CD14-positive monocyte (primary cell): ENCODE measurements around the gene CCDC197. TPM values are rescaled to one million over a fixed set of nuclear protein-coding genes. Genes with fewer than 3 reads are reported as not detected.

ENCODE experiments used
- DNase-seq, 3 donors: peaks; one replicate each; pipeline ENCODE4 v3.0.0-alpha.2; 2011 to 2022
- H2AFZ ChIP-seq: 2 replicates; pipeline ENCODE4 v1.6.0; 2012; ENCODE audit warnings: mild to moderate bottlenecking, low read depth, low read length, inconsistent platforms; ENCODE audit not compliant: insufficient read depth, poor library complexity, severe bottlenecking
- H3K27ac ChIP-seq, 2 donors: 1 replicate in 1 of 2; 2 replicates in 1 of 2; pipeline ENCODE4 v1.5.1; 2012 to 2013; ENCODE audit warnings: low read length in 2 of 2, control low read depth in 1 of 2, inconsistent platforms in 1 of 2, low read depth in 1 of 2, mild to moderate bottlenecking in 1 of 2
- H3K27me3 ChIP-seq, 2 donors: one replicate each; pipeline versions ENCODE4 v1.6.0 to v1.6.1; 2011 to 2013; ENCODE audit warnings: low read length in 2 of 2; ENCODE audit not compliant: control insufficient read depth in 2 of 2, insufficient read depth in 2 of 2
- H3K36me3 ChIP-seq, 2 donors: replicated peaks in 1 of 2; 1 replicate in 1 of 2; 2 replicates in 1 of 2; pipeline versions ENCODE4 v1.5.1 to v1.6.1; 2012 to 2013; ENCODE audit warnings: low read length in 2 of 2, control low read depth in 1 of 2, inconsistent platforms in 1 of 2, mild to moderate bottlenecking in 1 of 2; ENCODE audit not compliant: insufficient read depth in 2 of 2, control insufficient read depth in 1 of 2
- H3K4me1 ChIP-seq, 2 donors: 1 replicate in 1 of 2; 2 replicates in 1 of 2; pipeline versions ENCODE4 v1.5.1 to v1.6.1; 2012 to 2013; ENCODE audit warnings: low read length in 2 of 2, control low read depth in 1 of 2, inconsistent platforms in 1 of 2, mild to moderate bottlenecking in 1 of 2, moderate library complexity in 1 of 2; ENCODE audit not compliant: insufficient read depth in 2 of 2, control insufficient read depth in 1 of 2
- H3K4me2 ChIP-seq: replicated peaks from 2 replicates; pipeline ENCODE3; 2012; ENCODE audit warnings: low read length, moderate library complexity, mild to moderate bottlenecking; ENCODE audit not compliant: poor library complexity, severe bottlenecking; ENCODE audit errors: extremely low read depth
- H3K4me3 ChIP-seq, 3 experiments: fragments of 200-600 bp in 1 of 3; sonication (generic) in 1 of 3; replicated peaks in 1 of 3; 1 replicate in 2 of 3; 2 replicates in 1 of 3; pipeline ENCODE4 v1.5.1; 2011 to 2013; ENCODE audit warnings: low read length in 3 of 3, mild to moderate bottlenecking in 3 of 3, control low read depth in 2 of 3, low read depth in 2 of 3, inconsistent platforms in 1 of 3, moderate library complexity in 1 of 3
- H3K79me2 ChIP-seq: 2 replicates; pipeline ENCODE4 v1.6.0; 2012; ENCODE audit warnings: mild to moderate bottlenecking, control low read depth, inconsistent platforms, low read length, moderate library complexity; ENCODE audit not compliant: insufficient read depth
- H3K9ac ChIP-seq: 2 replicates; pipeline ENCODE4 v1.6.0; 2017; ENCODE audit warnings: low read length, mild to moderate bottlenecking; ENCODE audit not compliant: insufficient read depth, poor library complexity, severe bottlenecking
- H3K9me3 ChIP-seq, 2 donors: replicated peaks in 1 of 2; 1 replicate in 1 of 2; 2 replicates in 1 of 2; pipeline versions ENCODE4 v1.5.1 to v1.6.1; 2012 to 2013; ENCODE audit warnings: low read length in 2 of 2, control low read depth in 1 of 2; ENCODE audit not compliant: control insufficient read depth in 1 of 2, insufficient read depth in 1 of 2
- H4K20me1 ChIP-seq: 2 replicates; pipeline ENCODE4 v1.6.0; 2012; ENCODE audit warnings: mild to moderate bottlenecking, low read length, control low read depth, moderate library complexity; ENCODE audit not compliant: insufficient read depth
- H3K27ac Mint-ChIP-seq, 7 donors: one replicate each; pipeline ENCODE4 v1.8.0; 2020; ENCODE audit warnings: mild to moderate bottlenecking in 7 of 7, mixed read lengths in 7 of 7, moderate library complexity in 6 of 7, inconsistent platforms in 2 of 7
- H3K27me3 Mint-ChIP-seq, 3 donors: one replicate each; pipeline ENCODE4 v1.8.0; 2021 to 2022; ENCODE audit warnings: low read depth in 3 of 3, mild to moderate bottlenecking in 3 of 3, mixed read lengths in 3 of 3, moderate library complexity in 3 of 3, inconsistent platforms in 1 of 3
- H3K36me3 Mint-ChIP-seq, 2 donors: one replicate each; pipeline ENCODE4 v1.8.0; 2020; ENCODE audit warnings: mixed read lengths in 2 of 2, inconsistent platforms in 1 of 2, mild to moderate bottlenecking in 1 of 2
- H3K4me1 Mint-ChIP-seq: one replicate; pipeline ENCODE4 v1.8.0; 2020; ENCODE audit warnings: mild to moderate bottlenecking, mixed read lengths
- H3K4me3 Mint-ChIP-seq, 2 donors: one replicate each; pipeline ENCODE4 v1.8.0; 2020; ENCODE audit warnings: mild to moderate bottlenecking in 2 of 2, mixed read lengths in 2 of 2, moderate library complexity in 1 of 2
- H3K9me3 Mint-ChIP-seq, 7 donors: one replicate each; pipeline ENCODE4 v1.8.0; 2020 to 2022; ENCODE audit warnings: mixed read lengths in 7 of 7, mild to moderate bottlenecking in 6 of 7, moderate library complexity in 6 of 7, inconsistent platforms in 2 of 7
- WGBS: methylation state at CpG from one replicate; pipeline ENCODE4 v1.1.5; 2013; ENCODE audit warnings: missing lambda C conversion rate; ENCODE audit not compliant: insufficient coverage; 5-methylcytosine and 5-hydroxymethylcytosine counted together
- intact Hi-C, 2 donors: fragments of 100-400 bp; cut with micrococcal nuclease; formaldehyde crosslinking; loops; one replicate each; pipeline versions ENCODE4 v1.15.0 to v1.15.1; 2023
- polyA plus RNA-seq, 3 donors: library from polyadenylated mRNA; depleted of rRNA in 1 of 3; unstranded in 2 of 3; stranded (reverse) in 1 of 3; fragments of 300-500 nt in 2 of 3; fragments of >200 nt in 1 of 3; fragmentation: Illumina TruSeq in 2 of 3; gene quantifications; 1 replicate in 2 of 3; 2 replicates in 1 of 3; pipeline ENCODE4 v1.2.3, GENCODE V29; 2012 to 2021
- TF ChIP-seq, protein P1 (sequence below): fragments of 200-600 bp; IDR thresholded peaks from one replicate; pipeline ENCODE4 v1.8.0; 2022; ENCODE audit warnings: antibody characterized with exemption, mild to moderate bottlenecking

CCDC197 gene
- polyA plus RNA-seq, 3 donors = not detected

- TF ChIP-seq, protein P1, sequence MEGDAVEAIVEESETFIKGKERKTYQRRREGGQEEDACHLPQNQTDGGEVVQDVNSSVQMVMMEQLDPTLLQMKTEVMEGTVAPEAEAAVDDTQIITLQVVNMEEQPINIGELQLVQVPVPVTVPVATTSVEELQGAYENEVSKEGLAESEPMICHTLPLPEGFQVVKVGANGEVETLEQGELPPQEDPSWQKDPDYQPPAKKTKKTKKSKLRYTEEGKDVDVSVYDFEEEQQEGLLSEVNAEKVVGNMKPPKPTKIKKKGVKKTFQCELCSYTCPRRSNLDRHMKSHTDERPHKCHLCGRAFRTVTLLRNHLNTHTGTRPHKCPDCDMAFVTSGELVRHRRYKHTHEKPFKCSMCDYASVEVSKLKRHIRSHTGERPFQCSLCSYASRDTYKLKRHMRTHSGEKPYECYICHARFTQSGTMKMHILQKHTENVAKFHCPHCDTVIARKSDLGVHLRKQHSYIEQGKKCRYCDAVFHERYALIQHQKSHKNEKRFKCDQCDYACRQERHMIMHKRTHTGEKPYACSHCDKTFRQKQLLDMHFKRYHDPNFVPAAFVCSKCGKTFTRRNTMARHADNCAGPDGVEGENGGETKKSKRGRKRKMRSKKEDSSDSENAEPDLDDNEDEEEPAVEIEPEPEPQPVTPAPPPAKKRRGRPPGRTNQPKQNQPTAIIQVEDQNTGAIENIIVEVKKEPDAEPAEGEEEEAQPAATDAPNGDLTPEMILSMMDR = no peak
- H3K4me3 Mint-ChIP-seq = peak overlapping the region in 1 of 2 donors; percentile 11
- Histone ChIP-seq H3K9me3 (no peaks in the 10 kb centered on the region), H3K9ac (peak overlapping the region; percentile 62), H3K4me3 (no peak overlapping the region), H3K79me2 (no peaks in the 10 kb centered on the region), H4K20me1 (no peaks in the 10 kb centered on the region), H2AFZ (no peak overlapping the region), H3K27ac (peak overlapping the region in 1 of 2 donors; percentile 91), H3K4me1 (peaks cover 82 to 91% of the 10 kb centered on the region in 2 donors), H3K36me3 (no peaks in the 10 kb centered on the region), H3K27me3 (no peaks in the 10 kb centered on the region), H3K4me2 (no peak overlapping the region)
- H3K27me3 Mint-ChIP-seq = peaks cover 0 to 8% (median 4%) of the 10 kb centered on the region in 3 donors
- peak; percentile 55 to 86 (median 73) for DNase-seq
- 100% methylated on average over 3 of the region's 16 CpGs for WGBS
- H3K9me3 Mint-ChIP-seq = peaks cover 0 to 3% (median 0%) of the 10 kb centered on the region in 7 donors
- H3K27ac Mint-ChIP-seq = peak overlapping the region in 6 of 7 donors; percentile 85 to 99 (median 98)
- intact Hi-C loops = loop anchor here (5.0 kb wide), 2 partner anchors 434 to 1354 kb away; no protein-coding TSS in a partner anchor
- peaks cover 5 to 18% of the 10 kb centered on the region in 2 donors for H3K36me3 Mint-ChIP-seq
- peaks cover 93% of the 10 kb centered on the region for H3K4me1 Mint-ChIP-seq
Observed at GRCh38 chr14:93957751-93958566, 39.1 kb upstream of the CCDC197 start.

DNA sequence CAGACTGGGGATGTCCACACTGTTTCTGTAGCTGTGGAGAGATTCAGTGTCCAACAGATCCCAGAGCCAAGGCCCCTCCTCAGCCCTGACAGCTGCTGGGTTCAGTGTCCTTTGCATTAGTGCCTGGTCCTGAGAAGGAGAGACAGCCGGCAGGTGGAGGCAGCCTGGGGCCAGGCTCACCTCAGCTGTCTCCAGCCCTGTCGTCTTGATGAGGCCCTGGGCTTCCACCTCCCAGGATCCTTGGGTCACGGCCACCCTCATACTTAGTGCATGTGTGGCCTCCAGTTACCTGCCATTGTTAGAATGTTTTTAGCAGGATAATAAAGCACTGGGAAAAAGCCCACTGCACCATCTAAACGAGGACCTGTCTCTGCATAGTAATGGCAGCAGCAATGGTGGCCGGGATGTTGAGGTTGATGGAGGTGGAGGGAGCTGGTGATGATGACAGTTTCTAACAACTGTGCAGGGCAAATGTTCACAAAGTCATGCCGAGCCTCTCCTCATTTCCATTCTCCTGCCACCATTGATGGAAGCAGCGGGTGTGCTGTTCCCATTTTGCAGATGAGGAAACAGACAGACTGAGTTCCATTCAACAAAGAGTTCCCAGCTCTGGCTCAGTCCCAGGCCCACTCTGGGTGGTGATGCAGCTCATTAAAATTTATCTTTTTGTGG lies 38.4 kb upstream of the CCDC197 start:
- Mint-ChIP-seq H3K4me1 (peaks cover 94% of the 10 kb centered on the region), H3K9me3 (peaks cover 0 to 3% (median 0%) of the 10 kb centered on the region in 7 donors), H3K36me3 (peaks cover 5 to 20% of the 10 kb centered on the region in 2 donors), H3K27ac (peak overlapping the region; percentile 93 to 99 (median 97)), H3K27me3 (peaks cover under 1 to 8% (median 5%) of the 10 kb centered on the region in 3 donors), H3K4me3 (peak overlapping the region; percentile 52 to 80)
- TF ChIP-seq, protein P1 = no peak
- no peaks in the 10 kb centered on the region for H3K36me3 ChIP-seq
- peak in 1 of 3 donors; percentile 34 for DNase-seq
- H3K27me3 ChIP-seq = no peaks in the 10 kb centered on the region
- WGBS = no CpG with 5 or more reads among the region's 7 CpGs
- H3K4me2 ChIP-seq = peak overlapping the region; percentile 32
- peak overlapping the region; percentile 71 to 91 for H3K27ac ChIP-seq
- no peak overlapping the region for H3K4me3 ChIP-seq
- intact Hi-C loops = loop anchor here (5.0 kb wide), 2 partner anchors 434 to 1354 kb away; no protein-coding TSS in a partner anchor
- peaks cover 85 to 92% of the 10 kb centered on the region in 2 donors for H3K4me1 ChIP-seq
- H3K79me2 ChIP-seq = no peaks in the 10 kb centered on the region
- H4K20me1 ChIP-seq = no peaks in the 10 kb centered on the region
- no peaks in the 10 kb centered on the region for H3K9me3 ChIP-seq
- no peak overlapping the region for H2AFZ ChIP-seq
- H3K9ac ChIP-seq = peak overlapping the region; percentile 62
